GM19324 (cell line): ENCODE data around the gene NTSR2.

Source experiments
- ATAC-seq: cut with Tn5 transposase; IDR thresholded peaks from one replicate; pipeline ENCODE4 v1.9.1; 2021; ENCODE audit warnings: mild to moderate bottlenecking, moderate library complexity; ENCODE audit not compliant: unreplicated experiment, low FRiP score

Gene NTSR2

DNA sequence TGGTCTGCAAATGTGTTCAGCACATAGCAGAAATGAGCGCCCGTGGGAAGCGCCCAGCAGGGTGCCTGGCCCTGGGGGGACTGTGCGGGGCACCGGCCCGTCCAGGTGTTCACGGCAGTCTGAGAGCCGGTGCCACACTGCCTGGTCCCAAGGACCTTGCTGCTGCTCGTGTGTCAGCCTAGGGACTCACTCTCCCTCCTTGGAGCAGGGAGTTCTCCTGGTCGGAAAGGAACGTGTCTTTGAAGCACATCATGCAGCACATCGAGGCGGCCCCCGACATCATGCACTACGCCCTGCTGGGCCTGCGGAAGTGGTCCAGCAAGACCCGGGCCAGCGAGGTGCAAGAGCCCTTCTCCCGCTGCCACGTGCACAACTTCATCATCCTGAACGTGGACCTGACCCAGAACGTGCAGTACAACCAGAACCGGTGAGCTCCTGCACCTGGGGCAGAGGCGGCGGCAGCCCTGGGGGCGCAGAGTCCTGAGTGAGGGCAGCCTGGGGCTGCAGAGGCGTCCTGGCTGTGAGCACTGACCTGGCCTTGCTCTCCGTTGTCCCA is 36.0 kb downstream of the NTSR2 start:
- ATAC-seq = no peak

DNA sequence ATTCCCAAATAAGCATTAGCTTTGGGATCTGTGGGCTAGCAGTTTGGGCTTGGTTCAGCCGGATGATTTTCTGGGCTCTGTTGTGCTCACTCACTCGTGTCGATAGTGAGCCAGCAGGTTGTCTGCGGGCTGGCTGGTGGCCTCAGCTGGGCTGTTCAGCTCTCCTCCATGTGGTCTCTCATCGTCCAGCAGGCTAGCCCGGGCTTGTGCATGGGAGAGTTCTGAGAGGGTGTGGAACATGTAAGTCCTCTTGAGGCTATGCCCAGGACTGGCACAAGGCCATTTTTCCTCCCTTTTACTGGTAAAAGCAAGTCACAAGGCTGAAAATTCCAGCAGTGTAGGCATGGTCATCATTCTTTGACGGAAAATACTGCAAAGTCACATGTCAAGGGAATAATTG is 38.5 kb downstream of the NTSR2 start:
- ATAC-seq = no peak

DNA sequence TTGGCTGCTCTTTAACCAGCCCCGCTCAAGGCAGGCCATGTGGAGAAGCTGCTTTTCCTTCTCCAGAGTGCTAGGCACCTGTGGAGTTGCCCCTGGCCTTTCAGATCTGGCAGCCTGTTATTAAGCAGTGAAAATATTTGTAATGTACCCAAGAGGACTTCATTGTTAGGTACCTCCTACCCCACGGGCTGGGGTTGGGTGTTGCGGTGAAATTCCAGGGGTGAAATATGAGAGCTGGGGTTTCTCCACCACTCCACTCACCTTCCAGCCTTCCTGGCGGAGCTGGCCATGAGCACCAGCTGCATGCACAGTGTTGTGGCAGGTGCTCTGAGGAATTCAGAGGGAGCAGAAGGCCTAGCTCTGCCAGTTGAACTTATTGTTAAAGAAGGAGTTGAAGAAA is 39.1 kb downstream of the NTSR2 start:
- ATAC-seq = no peak

DNA sequence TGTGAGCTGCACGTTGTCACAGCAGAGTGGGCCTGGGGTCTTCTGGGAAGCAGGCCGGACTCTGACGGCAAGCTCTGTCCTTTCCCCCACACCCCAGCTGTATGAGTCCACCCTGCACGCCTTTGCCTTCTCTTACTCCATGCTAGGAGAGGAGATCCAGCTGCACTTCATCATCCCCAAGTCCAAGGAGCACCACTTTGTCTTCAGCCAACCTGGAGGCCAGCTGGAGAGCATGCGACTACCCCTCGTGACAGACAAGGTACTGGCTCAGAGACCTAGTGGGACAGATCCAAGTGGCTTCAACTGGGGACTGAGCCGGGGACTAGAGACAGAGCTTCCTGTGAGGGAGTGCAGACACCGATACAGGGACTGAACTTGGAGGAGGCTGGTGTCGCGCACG is 40.1 kb downstream of the NTSR2 start:
- ATAC-seq = no peak

DNA sequence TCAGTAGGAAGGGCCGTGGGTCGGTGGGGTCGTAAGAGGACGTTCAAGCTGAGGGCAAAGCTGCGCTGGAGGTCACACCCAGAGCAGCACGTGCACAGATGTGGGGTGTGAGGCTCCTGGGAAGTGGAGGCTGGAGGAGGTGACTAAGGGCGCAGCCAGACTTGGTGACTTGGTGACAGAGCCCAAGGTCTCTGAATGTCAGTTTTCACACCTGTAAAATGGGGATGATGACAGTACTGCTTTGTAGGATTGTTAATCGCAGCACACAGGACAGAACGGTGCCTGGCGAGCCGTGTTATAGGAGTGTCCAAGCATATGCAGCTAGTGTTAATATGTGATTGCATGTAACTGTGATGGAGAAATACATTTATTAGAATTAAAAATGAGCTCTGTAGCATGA is 40.8 kb downstream of the NTSR2 start:
- ATAC-seq = no peak

DNA sequence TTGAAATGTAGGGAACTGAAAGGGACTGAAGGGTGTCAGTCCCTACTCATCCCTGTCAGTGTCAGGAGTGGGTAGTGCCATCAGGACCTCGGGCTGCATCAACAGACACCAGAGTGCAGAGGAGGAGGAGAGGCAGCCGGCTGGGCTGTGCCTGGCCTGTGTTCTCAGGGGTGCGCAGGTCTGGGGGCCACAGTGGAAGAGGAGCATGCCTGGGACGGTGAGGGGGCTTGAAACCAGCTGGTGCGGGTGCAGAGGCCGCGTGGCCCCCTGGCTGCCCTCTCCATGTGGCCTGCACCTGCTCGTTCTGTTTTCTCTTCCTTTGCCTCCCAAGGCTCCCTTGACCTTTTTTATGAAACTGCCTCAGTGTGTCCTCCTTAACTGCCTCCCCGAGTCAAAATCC is 41.3 kb downstream of the NTSR2 start:
- ATAC-seq = no peak

DNA sequence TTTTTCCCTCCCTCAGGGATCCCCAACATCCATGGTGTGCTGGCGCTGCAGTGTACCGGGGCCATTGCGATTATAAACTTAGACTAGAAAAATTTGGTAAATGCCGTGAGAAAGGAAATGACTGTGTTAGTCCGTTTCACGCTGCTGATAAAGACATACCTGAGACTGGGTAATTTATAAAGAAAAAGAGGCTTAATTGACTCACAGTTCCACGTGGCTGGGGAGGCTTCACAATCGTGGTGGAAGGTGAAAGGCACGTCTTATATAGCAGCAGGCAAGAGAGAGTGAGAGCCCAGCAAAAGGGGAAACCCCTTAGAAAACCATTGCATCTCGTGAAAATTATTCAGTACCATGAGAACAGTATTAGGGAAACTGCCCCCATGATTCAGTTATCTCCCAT is 44.3 kb downstream of the NTSR2 start:
- no peak for ATAC-seq

DNA sequence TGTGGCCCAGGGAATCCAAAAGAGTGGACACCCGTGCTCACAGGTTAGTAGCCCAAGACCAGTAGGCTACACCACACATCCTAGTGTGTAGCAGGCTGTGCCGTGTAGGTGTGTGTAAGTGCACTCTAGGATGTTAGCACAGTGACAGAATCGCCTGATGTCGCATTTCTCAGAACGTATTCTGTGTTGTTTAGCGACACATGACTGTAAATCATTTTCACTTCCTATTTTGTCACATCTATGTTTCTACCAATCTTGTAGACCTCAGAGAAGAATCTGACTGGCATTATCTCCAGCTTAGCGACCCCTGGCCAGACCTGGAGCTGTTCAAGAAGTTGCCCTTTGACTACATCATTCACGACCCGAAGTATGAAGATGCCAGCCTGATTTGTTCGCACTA is 45.1 kb downstream of the NTSR2 start:
- ATAC-seq = no peak

DNA sequence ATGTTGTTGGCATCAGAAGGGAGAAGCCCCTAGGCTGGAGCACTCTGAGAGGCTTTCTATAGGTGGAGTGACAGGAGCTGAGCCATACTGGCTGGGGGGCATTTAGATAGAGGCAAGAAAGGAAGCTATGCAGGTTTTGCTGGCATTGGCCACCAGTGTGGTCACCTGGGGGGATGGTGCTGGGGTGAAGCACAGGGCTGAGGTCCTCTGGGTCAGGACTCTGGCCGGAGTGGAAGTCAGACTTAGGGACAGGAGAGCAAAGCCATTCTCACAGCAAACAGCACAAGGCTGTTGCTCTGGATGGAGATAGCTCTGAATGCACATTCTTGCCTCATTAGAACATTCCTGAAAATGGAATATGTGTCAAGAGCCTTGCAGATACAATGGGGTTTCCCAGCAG is 47.4 kb downstream of the NTSR2 start:
- ATAC-seq = no peak

DNA sequence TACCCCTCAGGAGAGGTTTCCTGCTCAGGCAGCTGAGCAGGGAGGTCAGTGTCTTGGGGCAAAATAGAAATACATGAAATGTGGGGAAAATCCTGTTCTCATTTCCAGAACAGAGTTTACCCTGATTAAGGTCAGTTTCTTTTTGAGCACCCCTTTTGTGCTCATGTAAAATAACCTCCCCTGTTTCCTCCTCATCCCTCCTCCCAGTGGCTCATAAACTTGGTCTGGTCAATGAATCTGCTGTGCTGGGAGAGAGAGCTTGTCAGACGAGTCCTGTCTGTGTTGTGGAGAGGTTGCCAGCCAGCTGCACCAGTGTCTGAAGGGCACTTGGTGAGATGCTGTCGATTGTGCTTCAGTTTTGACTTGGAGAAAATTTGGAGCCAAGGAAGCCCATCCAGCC is 48.6 kb downstream of the NTSR2 start:
- ATAC-seq = no peak

DNA sequence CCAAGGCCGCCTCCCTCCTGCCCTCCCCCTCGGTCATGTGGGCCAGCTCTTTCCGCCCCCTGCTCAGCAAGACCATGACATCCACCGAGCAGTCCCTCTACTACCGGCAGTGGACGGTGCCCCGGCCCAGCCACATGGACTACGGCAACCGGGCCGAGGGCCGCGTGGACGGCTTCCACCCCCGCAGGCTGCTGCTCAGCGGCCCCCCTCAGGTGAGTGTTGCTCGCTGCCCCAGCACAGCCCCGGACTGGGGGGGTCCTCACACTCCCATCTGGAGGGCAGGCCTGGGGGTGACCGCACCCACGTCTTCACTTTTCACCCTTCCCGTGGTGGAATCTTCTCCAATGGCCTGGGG is 51.3 kb downstream of the NTSR2 start:
- ATAC-seq = no peak

DNA sequence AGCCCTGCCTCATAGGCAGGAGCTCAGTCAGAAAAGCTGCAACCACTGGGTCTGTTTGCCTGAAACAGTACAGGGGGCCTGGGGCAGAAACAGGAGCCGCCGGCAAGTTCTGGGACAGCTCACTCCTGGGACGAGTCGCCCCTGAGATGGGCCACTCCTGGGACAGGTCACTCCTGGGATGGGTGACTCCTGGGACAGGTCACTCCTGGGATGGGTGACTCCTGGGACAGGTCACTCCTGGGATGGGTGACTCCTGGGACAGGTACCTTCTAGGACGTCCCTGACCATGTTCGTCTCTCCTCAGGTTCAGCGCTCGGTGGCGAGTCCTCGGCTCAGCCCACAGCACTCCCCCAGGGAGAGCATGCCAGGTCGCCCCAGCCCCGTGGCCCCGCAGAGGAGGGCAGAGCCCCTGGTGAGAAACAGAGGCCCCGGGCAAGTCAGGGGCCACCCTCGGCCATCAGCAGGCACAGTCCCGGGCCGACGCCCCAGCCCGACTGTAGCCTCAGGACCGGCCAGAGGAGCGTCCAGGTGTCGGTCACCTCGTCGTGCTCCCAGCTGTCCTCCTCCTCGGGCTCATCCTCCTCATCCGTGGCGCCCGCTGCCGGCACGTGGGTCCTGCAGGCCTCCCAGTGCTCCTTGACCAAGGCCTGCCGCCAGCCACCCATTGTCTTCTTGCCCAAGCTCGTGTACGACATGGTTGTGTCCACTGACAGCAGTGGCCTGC is 51.8 kb downstream of the NTSR2 start:
- no peak for ATAC-seq

DNA sequence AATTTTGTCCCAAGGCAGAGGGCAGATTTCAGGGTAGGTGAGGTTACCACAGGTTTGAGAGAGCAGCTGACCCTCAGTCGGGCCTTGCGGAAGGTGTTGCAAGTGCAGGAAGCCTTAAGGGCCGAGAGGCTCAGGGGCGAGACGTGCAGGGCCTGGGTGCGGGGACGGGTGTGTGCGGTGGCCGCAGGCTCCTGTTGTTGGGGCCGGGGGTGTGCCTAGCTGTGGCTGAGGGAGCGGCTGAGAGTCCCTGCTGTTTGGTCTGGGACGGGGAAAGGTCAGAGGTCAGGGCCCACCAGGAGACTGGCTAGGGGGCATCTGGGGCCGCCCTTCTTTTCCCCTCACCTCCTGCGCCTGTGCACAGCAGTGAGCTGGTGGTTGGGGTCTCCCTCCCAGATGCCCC is 52.5 kb downstream of the NTSR2 start:
- no peak for ATAC-seq

DNA sequence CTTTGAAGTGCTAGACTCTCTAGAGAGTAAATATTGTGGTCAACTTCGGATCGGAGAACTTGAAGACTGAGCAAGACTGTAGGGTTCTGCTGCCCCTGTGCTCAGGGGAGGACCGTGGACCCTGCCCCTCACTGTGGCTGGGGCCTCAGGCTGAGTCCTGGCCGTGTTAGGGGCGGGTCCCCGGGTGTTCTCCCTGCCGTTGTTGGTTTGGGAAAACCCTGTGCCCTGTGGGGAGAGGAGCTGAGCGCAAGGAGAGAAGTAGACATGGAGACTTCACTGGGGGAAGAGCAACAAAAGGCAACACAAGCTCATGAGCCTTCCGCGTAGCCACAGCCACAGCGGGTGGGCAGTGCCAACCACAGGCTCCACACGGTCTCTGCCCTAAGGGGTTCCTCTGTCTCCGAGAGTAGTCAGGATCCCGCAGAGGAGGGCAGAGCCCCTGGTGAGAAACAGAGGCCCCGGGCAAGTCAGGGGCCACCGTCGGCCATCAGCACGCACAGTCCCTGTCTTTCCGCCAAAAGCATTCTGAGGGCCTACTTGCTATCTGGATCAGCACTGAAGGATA is 53.1 kb downstream of the NTSR2 start:
- no peak for ATAC-seq

DNA sequence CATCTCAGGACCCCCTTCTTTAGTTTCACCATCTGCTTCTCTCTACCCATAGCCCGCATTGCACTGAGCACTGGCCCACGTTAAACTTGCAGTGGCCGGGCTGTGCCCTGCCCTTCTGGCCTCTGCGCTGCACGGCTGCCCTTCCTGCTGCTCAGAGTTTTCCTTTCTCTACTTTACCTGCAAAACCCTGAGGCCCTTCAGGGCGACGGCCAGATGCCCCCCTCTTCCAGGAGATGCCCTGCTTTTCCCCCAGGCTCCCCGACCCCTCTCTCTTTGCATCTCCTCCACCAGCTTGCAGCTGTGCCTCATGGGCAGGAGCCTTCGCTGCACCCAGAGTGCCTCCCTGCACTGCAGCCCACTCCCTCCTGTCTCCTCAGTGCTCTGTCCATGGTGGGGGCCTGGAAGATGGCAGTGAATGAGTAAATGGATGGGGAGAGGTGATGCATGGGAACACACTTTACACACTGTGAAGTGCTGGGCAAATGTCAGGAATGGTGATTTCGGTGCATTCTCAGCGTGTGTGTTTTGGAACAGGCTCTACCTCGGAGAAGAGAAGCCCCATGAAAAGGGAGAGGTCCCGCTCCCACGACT is 53.8 kb downstream of the NTSR2 start:
- no peak for ATAC-seq

DNA sequence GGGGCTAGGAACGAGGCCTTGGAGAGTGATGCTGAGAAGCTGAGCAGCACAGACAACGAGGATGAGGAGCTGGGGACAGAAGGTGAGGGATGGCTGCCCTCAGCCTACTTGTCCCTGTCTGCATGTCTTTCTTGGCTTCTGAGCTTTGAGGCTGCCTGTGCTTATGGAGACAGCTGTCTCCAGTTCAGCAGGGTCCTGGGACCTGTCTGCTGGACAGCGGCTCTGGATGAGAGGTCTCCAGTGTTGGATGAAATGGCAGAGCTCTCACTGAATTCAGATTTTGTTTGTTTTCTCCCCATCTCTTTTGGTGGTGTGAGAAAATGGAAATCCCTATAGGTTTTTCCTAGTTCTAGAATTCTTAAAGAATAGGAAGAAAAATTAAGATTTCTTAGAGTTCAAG is 54.8 kb downstream of the NTSR2 start:
- ATAC-seq = no peak

DNA sequence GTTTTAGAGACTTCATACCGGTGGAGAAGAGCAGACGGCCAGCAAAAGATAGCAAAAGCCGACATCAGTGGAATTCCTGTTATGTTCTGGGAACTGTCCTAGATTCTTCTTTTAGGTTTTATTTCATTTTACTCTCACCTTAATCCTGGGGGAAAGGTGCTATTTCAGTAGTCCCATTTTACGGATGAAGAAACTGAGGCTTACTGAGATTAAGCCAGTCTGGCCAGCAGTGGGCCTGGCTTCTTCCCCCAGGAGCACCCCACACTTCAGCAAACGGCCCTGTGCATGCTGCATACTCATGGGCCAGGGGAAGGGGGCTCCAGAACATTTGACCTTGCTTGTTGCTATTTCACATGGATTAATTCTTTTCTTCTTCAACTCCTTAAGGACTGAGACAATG is 56.7 kb downstream of the NTSR2 start:
- ATAC-seq = no peak

DNA sequence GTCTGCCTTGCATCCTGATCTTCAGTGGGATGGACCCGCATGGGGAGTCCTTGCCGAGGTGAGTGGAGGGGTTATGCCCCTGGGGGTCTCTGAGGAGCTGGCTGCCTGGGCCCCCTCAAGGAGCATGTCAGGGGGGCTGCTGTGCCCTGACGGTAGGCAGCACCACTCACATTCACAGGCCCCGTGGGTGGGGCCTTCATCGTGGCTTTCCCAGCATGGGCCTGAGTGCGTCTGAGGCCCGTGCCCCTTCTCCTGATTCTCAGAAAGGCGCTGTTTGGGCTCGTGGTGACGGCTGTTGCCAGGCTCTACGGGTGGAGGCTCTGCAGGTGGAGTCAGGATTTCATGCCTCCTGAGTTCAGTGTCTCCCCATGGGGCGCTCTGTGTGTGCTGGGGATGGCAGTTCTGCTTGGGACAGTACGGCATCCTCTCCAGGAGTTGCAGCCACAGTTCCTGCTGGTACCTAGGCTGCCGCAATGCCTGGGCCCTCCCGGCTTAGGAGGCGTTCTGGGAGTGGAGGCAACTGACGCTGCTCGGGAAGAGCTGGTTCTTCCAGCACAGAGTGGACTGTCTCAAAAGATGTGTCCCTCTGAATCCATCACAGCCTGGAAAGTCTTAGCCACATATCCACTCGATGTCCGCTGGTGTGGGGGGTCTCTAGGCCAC is 57.3 kb downstream of the NTSR2 start:
- ATAC-seq = no peak

DNA sequence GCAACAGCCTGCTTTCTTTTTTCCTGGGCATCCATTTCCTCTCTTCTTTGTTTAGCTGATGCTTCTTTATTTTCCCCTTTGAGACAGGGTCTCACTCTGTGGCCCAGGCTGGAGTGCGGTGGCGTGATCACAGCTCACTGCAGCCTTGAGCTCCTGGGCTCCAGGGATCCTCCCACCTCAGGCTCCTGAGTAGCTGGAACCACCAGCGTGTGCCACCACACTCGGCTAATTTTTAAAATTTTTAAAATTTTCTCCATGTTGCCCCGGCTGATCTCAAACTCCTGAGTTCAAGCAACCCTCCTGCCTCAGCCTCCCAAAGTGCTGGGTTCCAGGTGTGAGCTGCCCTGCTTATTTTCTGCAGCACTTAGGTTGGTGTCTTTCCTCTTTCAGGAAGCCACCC is 58.7 kb downstream of the NTSR2 start:
- ATAC-seq = no peak

DNA sequence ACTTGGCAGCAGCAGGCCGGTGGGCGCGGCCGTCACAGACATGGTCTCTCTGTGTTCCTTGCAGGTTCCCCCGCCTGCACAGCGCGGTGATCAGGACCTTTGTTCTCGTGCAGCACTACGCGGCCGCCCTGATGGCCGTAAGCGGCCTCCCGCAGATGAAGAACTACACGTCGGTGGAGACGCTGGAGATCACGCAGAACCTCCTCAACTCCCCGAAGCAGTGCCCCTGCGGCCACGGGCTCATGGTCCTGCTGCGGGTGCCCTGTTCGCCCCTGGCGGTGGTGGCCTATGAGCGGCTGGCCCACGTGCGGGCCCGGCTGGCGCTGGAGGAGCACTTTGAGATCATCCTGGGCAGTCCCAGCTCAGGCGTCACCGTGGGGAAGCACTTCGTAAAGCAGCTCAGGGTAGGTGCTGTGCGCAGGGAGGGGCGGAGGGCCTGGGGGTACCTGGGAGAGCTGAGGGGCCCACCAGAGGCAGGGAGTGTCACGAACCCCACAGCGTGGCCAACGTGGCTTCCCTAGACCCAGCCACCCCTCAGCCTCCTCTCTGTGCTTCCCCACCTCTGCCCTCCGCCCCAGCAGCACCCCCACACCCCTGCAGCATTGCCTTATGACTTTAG is 59.3 kb downstream of the NTSR2 start:
- ATAC-seq = no peak
